ENCODE data around the gene ZP3.
"Not testable (repeated sequence)": the region's sequence is repeated elsewhere in the genome, so short reads cannot be mapped to it uniquely, and the experiment has no call there.

The ZP3 gene

DNA sequence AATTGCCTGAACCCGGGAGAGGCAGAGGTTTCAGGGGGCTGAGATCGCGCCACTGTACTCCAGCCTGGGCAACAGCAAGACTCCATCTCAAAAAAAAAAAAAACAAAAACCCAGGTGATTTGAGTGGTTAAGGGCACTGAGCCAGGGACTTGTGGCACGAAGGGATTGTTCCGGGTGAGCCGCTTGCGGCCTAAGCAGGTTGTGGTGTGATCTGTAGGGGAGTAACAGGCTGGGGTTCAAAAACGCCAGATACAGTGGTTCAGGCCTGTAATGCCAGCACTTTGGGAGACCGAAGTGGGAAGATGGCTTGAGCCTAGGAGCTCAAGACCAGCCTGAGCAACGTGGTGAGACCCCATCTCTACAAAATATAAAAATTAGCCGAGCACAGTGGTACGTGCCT lies 19.1 kb downstream of the ZP3 start:
- DNase-seq: not testable (repeated sequence)

DNA sequence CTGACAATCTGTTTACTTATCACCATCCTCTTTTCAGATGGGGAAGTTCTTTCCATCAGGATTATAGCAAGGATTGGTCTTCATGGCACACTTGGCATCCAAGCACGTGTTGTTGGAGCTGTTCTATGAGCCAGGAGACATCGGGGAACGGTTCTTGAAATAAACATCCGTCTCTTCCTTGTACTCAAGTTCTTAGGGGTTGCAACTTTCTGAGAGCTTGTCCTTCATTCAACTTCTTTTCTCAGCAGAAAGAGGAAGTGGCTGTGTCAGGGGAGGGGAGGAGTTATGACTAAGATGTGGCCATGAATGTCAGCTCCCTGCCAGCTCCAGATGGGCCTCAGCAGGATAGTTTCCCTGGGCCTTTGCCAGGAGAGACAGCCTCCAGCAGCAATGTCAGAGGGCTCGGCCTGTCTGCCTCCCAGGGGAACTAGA lies 20.8 kb downstream of the ZP3 start:
- DNase-seq: not testable (repeated sequence)

DNA sequence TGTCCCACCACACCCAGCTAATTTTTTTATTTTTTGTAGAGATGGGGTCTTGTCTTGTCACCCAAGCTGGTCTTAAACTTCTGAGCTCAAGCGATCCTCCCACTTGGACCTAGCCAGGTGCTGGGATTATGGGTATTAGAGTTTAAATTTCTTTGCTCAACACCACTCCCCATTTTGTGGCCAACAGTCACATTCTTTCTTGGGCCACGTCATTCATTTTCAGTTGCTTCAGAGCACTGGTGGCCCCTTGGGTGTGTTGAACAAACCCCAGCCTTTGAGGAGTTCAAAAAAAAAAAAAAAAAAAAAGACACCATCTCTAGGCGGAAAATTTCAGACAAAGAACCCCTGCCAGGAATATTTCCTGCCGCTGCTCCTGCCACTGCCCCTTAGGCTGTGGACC lies 32.3 kb downstream of the ZP3 start:
- not testable (repeated sequence) for DNase-seq

DNA sequence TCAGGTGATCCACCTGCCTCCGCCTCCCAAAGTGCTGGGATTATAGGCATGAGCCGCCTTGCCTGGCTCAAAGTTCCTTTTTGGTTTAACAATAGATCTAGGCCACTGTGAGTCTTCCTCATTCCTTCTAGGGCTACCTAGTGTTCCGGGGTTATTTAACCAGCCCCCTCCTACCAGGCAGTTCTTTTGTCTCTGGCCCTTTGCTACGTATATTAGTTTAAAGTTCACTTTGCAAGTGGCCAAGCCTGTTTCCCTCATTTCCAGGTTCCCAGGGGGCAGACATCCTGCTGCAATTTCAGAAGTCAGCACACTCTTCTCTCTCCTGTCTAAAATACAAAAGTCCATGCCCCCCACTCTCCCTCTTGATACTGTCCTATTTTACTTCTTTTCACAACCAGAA lies 33.8 kb downstream of the ZP3 start:
- not testable (repeated sequence) for DNase-seq

DNA sequence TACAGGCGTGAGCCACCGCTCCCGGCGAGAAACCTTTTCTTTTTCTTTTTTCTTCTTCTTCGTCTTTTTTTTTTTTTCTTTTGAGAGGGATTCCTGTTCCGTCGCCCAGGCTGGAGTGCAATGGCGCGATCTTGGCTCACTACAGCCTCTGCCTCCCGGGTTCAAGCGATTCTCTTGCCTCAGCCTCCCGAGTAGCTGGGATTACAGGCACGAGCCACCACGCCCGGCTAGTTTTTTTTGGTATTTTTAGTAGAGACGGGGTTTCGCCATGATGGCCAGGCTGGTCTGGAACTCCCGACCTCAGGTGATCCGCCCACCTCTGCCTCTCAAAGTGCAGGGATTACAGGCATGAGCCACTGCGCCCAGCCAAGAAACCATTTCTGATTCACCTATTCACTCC lies 36.0 kb downstream of the ZP3 start:
- DNase-seq: not testable (repeated sequence)

DNA sequence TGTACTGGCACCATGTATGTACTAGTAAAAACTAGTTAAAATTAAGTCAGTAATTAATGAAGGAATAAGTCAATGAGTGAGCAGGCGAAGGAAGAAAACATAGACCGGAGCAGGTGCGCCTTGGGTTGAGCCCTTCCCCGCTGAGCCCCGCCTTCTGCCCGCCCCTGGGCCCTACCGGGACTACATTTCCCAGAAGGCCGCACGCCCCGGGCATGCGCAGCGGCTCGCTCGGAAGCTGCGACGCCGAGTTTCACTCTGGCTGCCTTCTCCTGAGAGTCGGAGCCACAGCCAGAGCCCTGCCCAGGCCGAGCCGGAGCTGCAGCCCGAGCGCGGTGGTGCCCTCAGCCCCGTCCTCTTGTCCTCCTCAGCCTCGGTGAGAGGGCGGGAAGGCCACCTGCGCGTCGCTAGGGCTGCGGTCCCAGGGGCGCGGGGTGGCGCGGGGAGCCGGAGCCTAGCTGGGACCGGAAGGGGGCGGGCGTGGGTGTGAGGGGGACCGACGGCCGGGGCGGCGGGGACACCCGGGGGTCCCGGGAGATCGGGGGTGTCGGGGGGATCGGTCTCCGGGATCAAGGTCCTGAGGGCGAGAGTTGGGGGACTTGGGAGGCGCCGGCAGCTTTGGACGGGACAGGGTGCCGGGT lies 36.8 kb downstream of the ZP3 start, which contains the start of gene DTX2:
Gene DTX2 (plus strand): TSS at position 246 of the 638 bp plus-strand sequence. CDS start 18,801 bp downstream, outside the sequence.
- DNase-seq: not testable (repeated sequence)

DNA sequence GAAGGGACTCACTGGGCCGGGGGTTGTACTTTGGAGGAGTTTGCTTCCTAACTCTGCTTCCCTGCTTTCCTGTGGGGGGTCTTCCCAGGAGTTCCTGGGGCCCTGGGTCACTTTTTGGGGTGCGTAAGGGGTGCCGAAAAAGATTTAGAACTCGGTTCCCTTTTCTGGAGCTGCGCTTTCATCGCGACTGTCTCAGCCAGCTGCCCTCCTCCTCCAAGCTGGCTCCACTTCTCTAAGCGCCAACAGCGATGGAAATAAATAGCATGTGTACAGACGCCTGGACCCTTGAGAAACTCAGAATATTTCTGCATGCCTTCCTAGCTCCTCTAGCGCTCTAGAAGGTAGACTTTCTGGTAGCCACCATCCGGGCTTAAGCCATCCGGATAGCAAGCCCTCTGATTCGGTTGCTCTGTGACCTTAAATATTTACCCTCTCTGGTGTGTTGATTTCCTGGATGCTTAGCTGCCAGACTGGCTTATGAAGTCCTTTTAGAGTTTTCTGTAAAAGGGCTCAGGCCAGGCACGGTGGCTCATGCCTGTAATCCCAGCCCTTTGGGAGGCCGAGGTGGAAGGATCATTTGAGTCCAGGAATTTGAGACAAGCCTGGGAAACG lies 37.6 kb downstream of the ZP3 start:
- not testable (repeated sequence) for DNase-seq

DNA sequence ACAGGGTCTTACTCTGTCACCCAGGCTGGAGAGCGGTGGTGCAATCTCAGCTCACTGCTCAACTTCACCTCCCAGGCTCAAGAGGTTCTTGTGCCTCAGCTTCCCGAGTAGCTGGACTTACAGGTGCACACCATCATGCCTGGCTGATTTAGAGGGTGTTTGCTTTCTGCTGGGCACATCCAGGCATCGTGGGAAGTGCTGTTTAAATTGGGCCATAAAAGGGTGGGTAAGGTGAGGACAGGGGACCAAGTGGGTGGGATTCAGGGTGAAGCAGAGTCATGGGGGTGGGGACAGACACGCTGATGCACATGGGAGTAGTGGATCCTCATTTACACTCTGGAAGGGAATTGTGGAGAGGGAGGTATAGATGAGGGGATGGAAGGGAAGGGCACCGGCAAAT lies 40.2 kb downstream of the ZP3 start:
- not testable (repeated sequence) for DNase-seq

DNA sequence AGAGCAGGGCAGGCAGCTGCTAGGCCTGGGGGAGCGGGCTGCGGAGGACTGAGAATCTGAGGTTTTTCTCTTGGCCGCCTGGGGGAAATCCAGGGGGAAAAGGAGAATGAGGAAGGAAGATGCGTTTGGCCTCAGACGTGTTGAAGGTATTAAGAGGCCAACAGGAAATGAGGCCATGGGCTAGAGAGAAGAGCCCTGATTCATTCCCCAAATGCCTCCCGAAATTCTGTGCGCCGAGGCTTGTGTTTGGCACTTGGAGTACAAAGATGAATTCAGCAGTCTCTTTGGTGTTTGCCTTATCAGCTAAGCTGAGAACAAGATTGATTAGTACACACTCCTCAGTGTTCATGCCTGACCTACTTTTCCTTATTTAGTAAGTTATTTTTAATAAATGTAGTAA lies 41.2 kb downstream of the ZP3 start:
- DNase-seq: not testable (repeated sequence)

DNA sequence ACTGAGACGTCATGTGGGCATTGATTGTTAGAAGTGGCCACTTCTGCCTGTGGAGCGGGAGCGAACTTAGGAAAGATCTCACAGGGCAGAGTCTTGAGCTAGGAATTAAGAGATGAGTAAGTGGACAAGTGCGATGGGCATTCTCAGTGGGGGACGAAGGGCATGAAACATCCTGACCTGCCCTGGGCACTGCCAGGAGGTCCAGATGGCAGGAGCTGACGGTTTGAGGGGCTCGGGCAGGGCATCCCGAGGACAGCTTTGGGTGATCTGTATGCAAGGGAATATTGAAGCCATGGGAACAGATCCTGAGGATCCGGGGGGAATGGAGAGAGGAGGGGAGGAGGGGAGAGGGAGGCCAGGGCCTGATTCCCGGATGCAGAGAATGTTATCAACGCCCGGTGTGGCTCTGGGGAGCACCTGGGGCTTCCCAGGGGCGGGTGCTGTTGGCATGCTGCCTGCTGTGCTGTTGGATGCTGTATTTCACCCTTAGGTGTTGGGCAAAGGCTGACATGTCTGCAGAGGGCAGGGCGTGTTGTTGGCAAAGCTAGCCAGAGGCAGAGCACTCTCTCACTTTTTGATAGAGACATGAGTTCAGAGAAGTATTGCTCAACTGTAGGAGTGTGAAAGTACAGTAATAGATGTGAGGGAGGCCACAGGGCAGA lies 43.1 kb downstream of the ZP3 start:
- DNase-seq: not testable (repeated sequence)

DNA sequence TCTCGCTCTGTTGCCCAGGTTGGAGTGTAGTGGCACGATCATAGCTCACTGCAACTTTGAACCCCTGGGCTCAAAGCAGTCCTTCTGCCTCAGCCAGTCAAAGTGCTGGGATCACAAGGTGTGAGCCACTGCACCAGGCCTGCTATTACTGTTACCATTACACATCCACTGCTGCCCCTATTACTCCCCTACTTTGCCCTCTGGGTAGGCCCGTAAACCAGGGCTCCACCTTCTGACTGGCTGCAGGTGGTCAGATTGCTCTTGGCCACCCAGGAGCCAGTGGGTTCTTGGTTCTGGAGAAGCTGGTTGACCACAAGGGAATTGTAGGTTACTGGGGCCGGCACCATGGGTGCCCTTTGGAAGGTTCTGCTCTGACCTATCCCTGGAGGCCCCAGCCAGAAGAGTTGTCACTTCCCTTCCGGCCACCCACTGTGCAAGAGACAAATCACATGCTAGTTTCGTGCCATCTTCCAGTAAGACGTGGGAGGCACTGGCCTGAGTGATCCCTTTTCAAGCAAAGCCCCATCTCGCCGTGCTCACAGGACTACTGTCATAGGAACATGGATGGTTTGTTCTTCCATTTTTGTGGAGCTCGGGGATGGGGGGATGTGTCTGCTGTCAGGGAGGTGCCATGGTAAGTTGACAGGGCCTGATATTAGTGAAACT lies 46.9 kb downstream of the ZP3 start:
- DNase-seq: not testable (repeated sequence)

DNA sequence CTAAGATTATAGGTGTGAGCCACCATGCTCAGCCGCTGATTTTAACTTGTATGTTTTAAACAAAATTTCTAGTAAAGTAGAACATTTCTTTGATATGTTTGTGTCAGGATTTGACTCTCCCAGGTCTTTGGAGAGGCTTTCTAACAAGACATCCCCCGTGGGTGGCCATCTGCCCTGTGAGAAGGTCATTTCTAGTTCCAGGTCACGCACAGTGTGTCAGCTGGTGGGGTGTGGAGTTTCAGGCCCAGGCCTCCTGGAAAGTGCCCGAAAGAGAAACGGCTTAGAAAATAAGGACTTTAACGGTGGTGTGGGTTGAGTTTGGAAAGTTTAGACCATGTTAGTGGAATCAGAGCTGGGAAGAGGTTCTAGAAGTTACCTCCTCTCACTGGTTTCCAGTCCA lies 48.3 kb downstream of the ZP3 start:
- DNase-seq: not testable (repeated sequence)

DNA sequence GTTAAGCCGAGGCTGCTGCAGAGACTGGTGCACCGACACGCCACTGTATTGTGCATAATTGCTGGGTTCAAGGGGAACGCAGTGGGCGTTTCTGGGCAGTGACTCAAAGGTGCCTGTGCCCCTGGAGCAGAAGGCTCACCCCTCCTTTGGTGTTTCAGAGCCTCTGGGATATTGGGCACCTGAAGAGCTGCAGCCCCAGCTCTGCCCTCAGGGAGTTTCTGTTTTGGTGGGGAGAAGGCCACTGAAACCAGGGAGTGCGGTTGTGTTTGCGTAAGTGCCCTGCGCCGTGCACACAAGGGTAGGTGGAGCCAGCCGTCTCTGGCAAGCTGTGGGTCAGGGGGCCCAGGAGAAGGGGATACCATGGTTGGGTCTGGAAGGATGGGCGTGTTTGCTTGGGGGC lies 51.5 kb downstream of the ZP3 start:
- not testable (repeated sequence) for DNase-seq

DNA sequence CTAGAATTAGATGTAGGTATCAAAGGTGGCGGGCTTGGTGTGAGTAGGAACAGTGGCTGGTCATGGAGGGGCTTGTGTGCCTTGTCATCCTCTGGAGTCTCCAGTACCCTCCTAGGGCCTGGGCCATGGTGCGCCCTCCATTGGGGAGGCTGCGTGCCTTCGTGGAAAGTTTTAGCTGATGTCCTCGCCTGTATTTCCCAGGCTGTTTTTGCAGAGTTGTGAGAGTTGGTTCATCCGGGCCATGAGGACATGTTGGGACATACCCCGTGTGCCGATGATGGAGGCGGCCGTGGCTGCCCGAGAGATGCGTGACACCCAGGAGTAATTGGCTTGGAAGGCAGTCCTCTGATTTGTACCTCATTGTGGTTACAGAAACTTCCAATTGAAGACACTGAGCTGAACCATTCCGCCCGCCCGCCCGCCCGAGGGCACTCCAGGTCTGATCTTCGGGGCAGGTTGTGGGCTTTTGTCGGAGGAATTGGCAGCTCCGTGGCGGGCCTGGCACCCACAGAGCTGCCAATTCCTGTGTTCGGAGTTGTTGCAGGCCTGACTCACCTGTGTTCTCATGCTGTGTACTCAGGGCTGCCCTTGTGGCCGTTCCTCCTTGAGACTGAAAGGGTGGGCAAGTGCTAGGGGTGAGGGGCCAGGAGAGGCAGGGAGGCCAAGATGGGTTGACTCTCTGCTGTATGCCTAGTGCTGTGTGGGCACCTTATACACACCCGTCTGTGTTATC lies 52.2 kb downstream of the ZP3 start:
- DNase-seq: not testable (repeated sequence)

DNA sequence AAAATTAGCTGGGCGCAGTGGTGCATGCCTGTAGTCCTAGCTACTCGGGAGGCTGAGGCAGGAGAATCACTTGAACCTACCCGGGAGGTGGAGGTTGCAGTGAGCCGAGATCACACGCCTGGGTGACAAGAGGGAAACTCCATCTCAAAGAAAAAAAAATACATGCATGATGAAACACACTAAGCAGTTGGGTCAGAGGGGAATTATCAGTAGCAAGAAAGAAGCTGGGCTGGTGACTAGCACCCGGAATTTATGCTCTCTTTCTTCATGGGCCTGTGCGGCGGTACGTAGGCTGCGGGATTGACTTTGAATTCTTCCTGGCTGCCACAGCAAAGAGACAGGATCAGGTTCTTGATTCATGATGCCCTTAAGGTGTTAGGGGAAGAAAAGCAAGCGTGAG lies 54.9 kb downstream of the ZP3 start:
- DNase-seq: not testable (repeated sequence)

DNA sequence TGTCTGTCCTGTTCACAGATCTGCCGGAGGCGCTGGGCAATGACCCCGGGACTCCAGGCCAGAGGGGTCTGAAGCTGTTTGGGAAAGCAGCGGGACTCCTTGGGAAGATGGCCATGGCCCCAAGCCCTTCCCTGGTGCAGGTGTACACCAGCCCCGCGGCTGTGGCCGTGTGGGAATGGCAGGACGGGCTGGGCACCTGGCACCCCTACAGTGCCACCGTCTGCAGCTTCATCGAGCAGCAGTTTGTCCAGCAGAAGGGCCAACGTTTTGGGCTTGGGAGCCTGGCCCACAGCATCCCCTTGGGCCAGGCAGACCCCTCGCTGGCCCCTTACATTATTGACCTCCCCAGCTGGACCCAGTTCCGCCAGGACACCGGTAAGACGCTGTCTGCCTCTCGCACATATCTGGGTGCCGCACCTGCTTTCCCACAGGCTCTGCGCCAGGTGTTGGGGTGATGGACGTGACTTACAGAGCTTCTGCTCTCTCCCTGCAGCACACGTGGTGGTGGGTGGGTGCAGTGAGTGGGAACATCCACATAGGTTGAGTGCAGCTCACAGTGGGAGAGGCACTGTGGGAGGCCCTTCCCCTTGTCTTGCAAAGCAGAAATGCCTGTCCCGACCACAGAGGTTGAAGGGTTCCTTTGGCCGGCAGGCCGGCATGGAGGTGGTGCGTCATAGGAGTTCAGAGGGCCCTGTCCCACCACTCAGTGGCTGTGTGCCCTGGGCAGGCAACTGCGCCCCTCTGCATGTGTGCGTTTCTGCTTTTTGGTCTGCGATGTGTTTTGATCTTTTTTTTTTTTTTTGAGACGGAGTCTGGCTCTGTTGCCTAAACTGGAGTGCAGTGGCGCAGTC lies 55.9 kb downstream of the ZP3 start:
- DNase-seq: not testable (repeated sequence)

DNA sequence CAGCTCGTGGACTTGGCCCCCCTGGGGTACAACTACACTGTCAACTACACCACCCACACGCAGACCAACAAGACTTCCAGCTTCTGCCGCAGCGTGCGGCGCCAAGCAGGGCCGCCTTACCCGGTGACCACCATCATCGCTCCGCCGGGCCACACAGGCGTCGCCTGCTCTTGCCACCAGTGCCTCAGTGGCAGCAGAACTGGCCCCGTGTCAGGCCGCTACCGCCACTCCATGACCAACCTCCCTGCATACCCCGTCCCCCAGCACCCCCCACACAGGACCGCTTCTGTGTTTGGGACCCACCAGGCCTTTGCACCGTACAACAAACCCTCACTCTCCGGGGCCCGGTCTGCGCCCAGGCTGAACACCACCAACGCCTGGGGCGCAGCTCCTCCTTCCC lies 57.9 kb downstream of the ZP3 start:
- DNase-seq: not testable (repeated sequence)

DNA sequence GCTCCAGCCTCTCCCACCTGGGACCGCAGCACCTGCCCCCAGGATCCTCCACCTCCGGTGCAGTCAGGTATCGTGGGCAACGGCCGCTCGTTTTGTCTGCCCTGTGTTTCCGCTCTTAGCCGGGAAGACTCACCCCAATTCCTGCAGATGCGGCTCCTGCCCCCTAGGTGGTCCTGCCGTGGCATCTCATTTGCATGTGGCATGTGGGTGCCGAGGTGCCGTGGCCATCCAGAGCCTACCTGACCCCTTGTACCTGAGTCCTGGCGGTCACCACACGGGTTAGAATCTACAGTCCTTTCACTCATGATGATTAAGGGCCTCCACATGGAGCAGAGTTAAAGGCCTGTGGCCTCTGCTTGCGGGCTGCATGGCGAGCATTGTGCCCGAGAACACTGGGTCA lies 58.3 kb downstream of the ZP3 start:
- DNase-seq: not testable (repeated sequence)

DNA sequence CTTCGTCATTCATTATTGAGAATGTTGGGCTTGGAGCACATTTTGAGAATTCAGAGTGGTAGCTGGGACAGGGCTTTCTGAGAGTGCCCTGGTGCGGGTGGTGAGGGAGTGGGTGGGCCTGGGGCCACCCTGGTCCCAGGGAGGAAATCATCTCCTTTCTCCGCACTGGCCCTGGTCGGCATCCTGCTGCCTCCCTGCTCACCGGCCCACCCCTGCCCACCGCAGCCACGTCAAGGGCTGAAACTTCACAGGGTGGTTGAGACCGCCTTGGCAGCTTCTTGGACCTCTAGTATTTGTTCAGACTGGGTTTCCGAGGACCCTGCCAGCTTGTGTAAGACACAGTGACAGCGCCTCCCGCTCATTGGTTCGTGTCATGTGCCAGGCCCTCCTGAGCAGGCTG lies 59.7 kb downstream of the ZP3 start:
- DNase-seq: not testable (repeated sequence)

DNA sequence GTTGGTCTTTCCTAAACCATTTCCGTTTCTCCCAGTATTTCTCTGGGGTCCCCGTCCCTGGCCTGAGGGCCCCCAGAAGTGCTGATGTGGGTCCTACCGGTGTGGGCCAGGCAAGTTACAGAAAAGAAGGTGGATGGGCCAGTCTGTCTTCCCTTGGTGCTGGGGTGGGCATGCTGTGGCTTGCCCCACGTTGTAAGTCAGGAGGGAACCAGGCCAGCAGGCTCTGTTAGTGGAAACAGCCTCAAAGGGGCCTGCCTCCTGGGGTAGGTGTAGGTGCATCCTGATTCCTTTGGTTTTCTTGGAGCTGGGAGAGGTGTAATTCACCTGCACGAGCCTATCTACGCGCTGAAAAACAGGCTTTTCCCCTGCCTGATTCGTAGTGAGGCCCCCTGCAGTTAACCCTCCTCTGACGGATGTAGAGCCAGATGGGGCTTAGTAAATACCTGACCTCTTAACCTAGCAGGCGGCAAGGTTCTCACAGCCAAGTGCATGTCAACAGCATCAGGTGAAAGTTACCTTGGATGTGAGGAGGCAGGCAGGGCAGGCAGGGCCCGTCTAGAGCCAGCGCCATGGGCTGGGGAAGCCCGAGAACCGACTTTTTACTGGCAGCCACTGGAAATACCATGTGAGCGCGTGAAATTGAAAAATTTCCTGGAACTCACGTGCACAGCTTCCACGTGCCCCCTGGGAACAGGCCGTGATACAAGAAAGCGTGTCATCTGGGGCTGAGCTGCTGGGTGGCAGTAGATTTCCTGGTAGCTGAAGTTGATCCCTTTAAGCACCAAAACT lies 61.3 kb downstream of the ZP3 start:
- not testable (repeated sequence) for DNase-seq

DNA sequence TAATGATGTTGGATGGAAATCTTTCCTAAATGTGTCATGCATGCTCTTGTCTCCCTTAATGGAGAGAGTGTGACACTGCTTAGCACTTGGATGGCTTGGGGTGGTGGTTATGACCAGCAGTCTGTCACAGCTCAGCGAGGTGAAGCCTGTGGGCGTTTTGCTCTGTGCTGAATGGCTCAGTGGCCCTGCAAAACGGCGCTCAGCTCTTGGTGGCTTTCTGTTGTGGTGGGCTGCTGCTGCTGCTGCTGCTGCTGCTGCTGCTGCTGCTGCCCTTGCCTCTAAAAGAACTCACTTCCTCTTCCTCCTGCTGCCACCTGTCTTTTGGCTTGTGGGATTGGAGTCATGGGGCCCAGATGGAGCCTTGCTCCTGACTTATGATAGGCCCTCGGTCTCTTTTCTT lies 61.9 kb downstream of the ZP3 start:
- DNase-seq: not testable (repeated sequence)

Data from NK-92 treated with Interleukin-12 subunit alpha and Interleukin-12 subunit beta, amount 100 ng/mL, for 24 hours (cell line).